ENCODE data around the gene MRPS22. TPM values are rescaled to one million over a fixed set of nuclear protein-coding genes. Genes with fewer than 3 reads are reported as not detected.

The MRPS22 gene
- polyA plus RNA-seq, 3 donors, result 19.2 to 43.2 (median 39.0) TPM

DNA sequence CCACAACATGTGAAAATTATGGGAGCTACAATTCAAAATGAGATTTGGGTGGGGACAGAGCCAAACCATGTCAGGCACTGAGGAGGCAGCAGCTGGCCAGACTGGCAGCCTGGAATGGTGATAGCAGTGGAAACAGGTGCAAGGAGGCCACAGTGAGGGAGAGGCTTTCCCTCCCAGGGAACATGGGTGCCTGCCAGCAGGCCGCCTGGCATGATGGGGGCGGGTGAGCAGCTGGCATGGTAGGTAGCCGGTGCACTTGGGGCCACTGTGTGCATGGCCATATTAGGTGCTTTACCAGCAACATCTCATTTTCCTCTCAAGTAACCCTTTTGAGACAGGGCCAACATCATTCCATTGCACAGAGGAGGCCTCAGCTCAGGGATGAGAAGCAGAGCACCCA, 18.3 kb upstream of the MRPS22 start:
- intact Hi-C loops (cut with micrococcal nuclease), result loop anchor here (5.0 kb wide), 2 partner anchors 213 to 383 kb away; no protein-coding TSS in a partner anchor
- H3K9me3 ChIP-seq (replicated peaks in 1 of 2; ENCODE audit: control insufficient read depth in 1 of 2, insufficient read depth in 1 of 2, low read length in 2 of 2), result no peaks in the 10 kb centered on the region
- H3K4me3 Mint-ChIP-seq, result no peak overlapping the region
- H3K27me3 ChIP-seq (ENCODE audit: control insufficient read depth in 2 of 2, insufficient read depth in 2 of 2, low read length in 2 of 2), result no peaks in the 10 kb centered on the region
- H3K27ac ChIP-seq (ENCODE audit: low read depth in 1 of 2, low read length in 2 of 2), result no peak overlapping the region
- 100% methylated on average over 2 of the region's 3 CpGs for WGBS (ENCODE audit: insufficient coverage)
- no peak overlapping the region for H3K9ac ChIP-seq (ENCODE audit: insufficient read depth, low read length, poor library complexity, severe bottlenecking)
- peaks cover 0 to 7% of the 10 kb centered on the region in 2 donors for H3K4me1 ChIP-seq (ENCODE audit: control insufficient read depth in 1 of 2, insufficient read depth in 2 of 2, low read length in 2 of 2)
- no peak overlapping the region for H2AFZ ChIP-seq (ENCODE audit: insufficient read depth, low read depth, low read length, poor library complexity, severe bottlenecking)
- no peaks in the 10 kb centered on the region for H3K36me3 Mint-ChIP-seq
- no peaks in the 10 kb centered on the region for H3K9me3 Mint-ChIP-seq
- no peaks in the 10 kb centered on the region for H4K20me1 ChIP-seq (ENCODE audit: insufficient read depth, low read length)
- no peak overlapping the region for H3K4me2 ChIP-seq (replicated peaks; ENCODE audit: extremely low read depth, low read length, poor library complexity, severe bottlenecking)
- H3K4me1 Mint-ChIP-seq, result peaks cover 8% of the 10 kb centered on the region
- TF ChIP-seq, protein P1, sequence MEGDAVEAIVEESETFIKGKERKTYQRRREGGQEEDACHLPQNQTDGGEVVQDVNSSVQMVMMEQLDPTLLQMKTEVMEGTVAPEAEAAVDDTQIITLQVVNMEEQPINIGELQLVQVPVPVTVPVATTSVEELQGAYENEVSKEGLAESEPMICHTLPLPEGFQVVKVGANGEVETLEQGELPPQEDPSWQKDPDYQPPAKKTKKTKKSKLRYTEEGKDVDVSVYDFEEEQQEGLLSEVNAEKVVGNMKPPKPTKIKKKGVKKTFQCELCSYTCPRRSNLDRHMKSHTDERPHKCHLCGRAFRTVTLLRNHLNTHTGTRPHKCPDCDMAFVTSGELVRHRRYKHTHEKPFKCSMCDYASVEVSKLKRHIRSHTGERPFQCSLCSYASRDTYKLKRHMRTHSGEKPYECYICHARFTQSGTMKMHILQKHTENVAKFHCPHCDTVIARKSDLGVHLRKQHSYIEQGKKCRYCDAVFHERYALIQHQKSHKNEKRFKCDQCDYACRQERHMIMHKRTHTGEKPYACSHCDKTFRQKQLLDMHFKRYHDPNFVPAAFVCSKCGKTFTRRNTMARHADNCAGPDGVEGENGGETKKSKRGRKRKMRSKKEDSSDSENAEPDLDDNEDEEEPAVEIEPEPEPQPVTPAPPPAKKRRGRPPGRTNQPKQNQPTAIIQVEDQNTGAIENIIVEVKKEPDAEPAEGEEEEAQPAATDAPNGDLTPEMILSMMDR (IDR thresholded peaks at IDR 0.05), result no peak
- H3K4me3 ChIP-seq (replicated peaks in 1 of 3; ENCODE audit: low read depth in 2 of 3, low read length in 3 of 3), result no peak overlapping the region
- no peaks in the 10 kb centered on the region for H3K79me2 ChIP-seq (ENCODE audit: insufficient read depth, low read length)
- no peak for DNase-seq
- H3K27ac Mint-ChIP-seq, result no peak overlapping the region
- no peaks in the 10 kb centered on the region for H3K36me3 ChIP-seq (replicated peaks in 1 of 2; ENCODE audit: control insufficient read depth in 1 of 2, insufficient read depth in 2 of 2, low read length in 2 of 2)
- peaks cover 2 to 14% (median 9%) of the 10 kb centered on the region in 3 donors for H3K27me3 Mint-ChIP-seq (ENCODE audit: low read depth in 3 of 3)

DNA sequence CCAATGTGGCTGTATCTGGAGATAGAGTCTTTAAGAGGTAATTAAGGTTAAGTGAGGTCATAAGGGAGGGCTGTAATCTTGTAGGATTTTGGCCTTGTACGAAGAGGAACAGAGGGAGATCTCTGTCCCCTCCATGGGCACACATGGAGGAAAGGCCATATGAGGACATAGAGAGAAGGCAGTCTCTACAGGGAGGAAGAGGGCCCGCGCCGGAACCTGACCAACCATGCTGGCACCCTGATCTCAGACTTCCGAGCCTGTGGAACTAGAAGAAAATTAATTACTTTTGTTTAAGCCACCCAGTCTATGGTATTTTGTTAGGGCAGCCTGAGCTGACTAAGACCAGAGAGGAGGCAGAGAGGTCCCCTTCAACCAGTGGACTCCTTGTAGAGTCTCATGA, 17.7 kb upstream of the MRPS22 start:
- Histone ChIP-seq H3K27ac (ENCODE audit: low read depth in 1 of 2, low read length in 2 of 2) (no peak overlapping the region), H3K27me3 (ENCODE audit: control insufficient read depth in 2 of 2, insufficient read depth in 2 of 2, low read length in 2 of 2) (no peaks in the 10 kb centered on the region), H3K36me3 (replicated peaks in 1 of 2; ENCODE audit: control insufficient read depth in 1 of 2, insufficient read depth in 2 of 2, low read length in 2 of 2) (no peaks in the 10 kb centered on the region), H3K4me1 (ENCODE audit: control insufficient read depth in 1 of 2, insufficient read depth in 2 of 2, low read length in 2 of 2) (peaks cover 0 to 7% of the 10 kb centered on the region in 2 donors), H2AFZ (ENCODE audit: insufficient read depth, low read depth, low read length, poor library complexity, severe bottlenecking) (no peak overlapping the region), H3K4me3 (replicated peaks in 1 of 3; ENCODE audit: low read depth in 2 of 3, low read length in 3 of 3) (no peak overlapping the region), H3K9ac (ENCODE audit: insufficient read depth, low read length, poor library complexity, severe bottlenecking) (no peak overlapping the region), H4K20me1 (ENCODE audit: insufficient read depth, low read length) (no peaks in the 10 kb centered on the region), H3K79me2 (ENCODE audit: insufficient read depth, low read length) (no peaks in the 10 kb centered on the region), H3K4me2 (replicated peaks; ENCODE audit: extremely low read depth, low read length, poor library complexity, severe bottlenecking) (no peak overlapping the region), H3K9me3 (replicated peaks in 1 of 2; ENCODE audit: control insufficient read depth in 1 of 2, insufficient read depth in 1 of 2, low read length in 2 of 2) (no peaks in the 10 kb centered on the region)
- H3K9me3 Mint-ChIP-seq, result no peaks in the 10 kb centered on the region
- DNase-seq, result no peak
- intact Hi-C loops (cut with micrococcal nuclease), result loop anchor here (5.0 kb wide), 2 partner anchors 214 to 384 kb away; no protein-coding TSS in a partner anchor
- H3K4me1 Mint-ChIP-seq, result peaks cover 8% of the 10 kb centered on the region
- TF ChIP-seq, protein P1 (IDR thresholded peaks at IDR 0.05), result no peak
- no peaks in the 10 kb centered on the region for H3K36me3 Mint-ChIP-seq
- no peak overlapping the region for H3K27ac Mint-ChIP-seq
- peaks cover 2 to 16% (median 9%) of the 10 kb centered on the region in 3 donors for H3K27me3 Mint-ChIP-seq (ENCODE audit: low read depth in 3 of 3)
- no peak overlapping the region for H3K4me3 Mint-ChIP-seq
- 100% methylated on average over 1 of the region's 5 CpGs for WGBS (ENCODE audit: insufficient coverage)

Data from CD14-positive monocyte (primary cell).